OCI-LY3 (cell line): ENCODE data around the gene USF1.
"Not testable (repeated sequence)": the region's sequence is repeated elsewhere in the genome, so short reads cannot be mapped to it uniquely, and the experiment has no call there.

Experiments
- H2AFZ ChIP-seq: fragments of 200-600, 300-600 bp; shearing (Covaris generic); 2 replicates; pipeline ENCODE4 v1.6.0; 2014; ENCODE audit warnings: antibody characterized with exemption, low read depth, low read length
- H3K27ac ChIP-seq: fragments of 200-600, 300-600 bp; sonication (generic); 2 replicates; pipeline ENCODE4 v1.5.1; 2014; ENCODE audit warnings: mild to moderate bottlenecking, low read length, moderate library complexity, mixed read lengths
- H3K27me3 ChIP-seq: fragments of 200-600, 300-600 bp; sonication (generic); 2 replicates; pipeline ENCODE4 v1.6.1; 2014; ENCODE audit warnings: low read depth, low read length, mixed read lengths
- H3K36me3 ChIP-seq: fragments of 200-600, 300-600 bp; sonication (generic); replicated peaks from 2 replicates; pipeline ENCODE3; 2014; ENCODE audit warnings: low read depth, low read length, mixed read lengths
- H3K4me1 ChIP-seq: fragments of 300-600, 200-600 bp; sonication (generic); 2 replicates; pipeline ENCODE4 v1.6.1; 2014; ENCODE audit warnings: low read length, mixed read lengths
- H3K4me2 ChIP-seq: fragments of 200-600, 300-600 bp; sonication (generic); 2 replicates; pipeline ENCODE4 v1.6.1; 2014; ENCODE audit warnings: low read length, mixed read lengths
- H3K4me3 ChIP-seq: fragments of 300-600, 200-600 bp; sonication (generic); 2 replicates; pipeline ENCODE4 v1.5.1; 2014; ENCODE audit warnings: antibody characterized with exemption, mild to moderate bottlenecking, low read length, moderate library complexity
- H3K79me2 ChIP-seq: fragments of 300-600, 200-600 bp; shearing (Covaris generic); 2 replicates; pipeline ENCODE4 v1.6.1; 2014; ENCODE audit warnings: mild to moderate bottlenecking, low read length, mixed read lengths
- H3K9ac ChIP-seq: fragments of 300-600, 200-600 bp; shearing (Covaris generic); 2 replicates; pipeline ENCODE4 v1.6.0; 2014; ENCODE audit warnings: mild to moderate bottlenecking, low read length, moderate library complexity
- H3K9me3 ChIP-seq: fragments of 200-600, 300-600 bp; shearing (Covaris generic); 2 replicates; pipeline ENCODE4 v1.6.1; 2014; ENCODE audit warnings: low read length, mixed read lengths; ENCODE audit not compliant: insufficient read depth
- H4K20me1 ChIP-seq: fragments of 200-600, 300-600 bp; sonication (generic); 2 replicates; pipeline ENCODE4 v1.6.1; 2016; ENCODE audit warnings: low read length, mixed read lengths; ENCODE audit not compliant: insufficient read depth
- CTCF ChIP-seq: fragments of 200-600, 300-600 bp; sonication (generic); IDR thresholded peaks from 2 replicates; pipeline ENCODE4 v1.5.1; 2014; ENCODE audit warnings: antibody characterized with exemption, low read length, low read depth
- EZH2phosphoT487 ChIP-seq: fragments of 200-600 bp; shearing (Covaris generic); IDR thresholded peaks from 2 replicates; pipeline ENCODE4 v1.6.1; 2018; ENCODE audit warnings: antibody characterized with exemption, mixed run types, low read depth

USF1 gene

GRCh38 chr1:161069241-161069640 lies 23.5 kb upstream of the USF1 start:
- H3K27me3 ChIP-seq = no peaks in the 10 kb centered on the region
- no peak for TF ChIP-seq EZH2phosphoT487
- peak overlapping the region; percentile 99 for H3K9ac ChIP-seq
- no peak overlapping the region for H2AFZ ChIP-seq
- no peaks in the 10 kb centered on the region for H3K9me3 ChIP-seq
- H3K4me1 ChIP-seq = peaks cover 35% of the 10 kb centered on the region
- peak overlapping the region; percentile 89 for H3K27ac ChIP-seq
- peaks cover 26% of the 10 kb centered on the region for H4K20me1 ChIP-seq
- peaks cover 19% of the 10 kb centered on the region for H3K36me3 ChIP-seq
- peak overlapping the region; percentile 90 for H3K4me3 ChIP-seq
- peak overlapping the region; percentile 88 for H3K4me2 ChIP-seq
- H3K79me2 ChIP-seq = peaks cover 52% of the 10 kb centered on the region

GRCh38 chr1:161068306-161069234 lies 22.8 kb upstream of the USF1 start:
- Histone ChIP-seq H3K9me3 (no peaks in the 10 kb centered on the region), H3K4me3 (peak overlapping the region; percentile 90), H3K79me2 (peaks cover 58% of the 10 kb centered on the region), H3K4me2 (peak overlapping the region; percentile 88), H2AFZ (no peak overlapping the region), H3K4me1 (peaks cover 35% of the 10 kb centered on the region), H4K20me1 (peaks cover 31% of the 10 kb centered on the region), H3K27me3 (no peaks in the 10 kb centered on the region), H3K27ac (peak overlapping the region; percentile 89), H3K9ac (peak overlapping the region; percentile 99), H3K36me3 (peaks cover 19% of the 10 kb centered on the region)
- TF ChIP-seq EZH2phosphoT487 (no peak), CTCF (no peak)

- H3K4me2 ChIP-seq = peak overlapping the region; percentile 2; the same call in 1 of the 2 replicates
- H3K27me3 ChIP-seq = no peaks in the 10 kb centered on the region
- peaks cover 72% of the 10 kb centered on the region for H3K79me2 ChIP-seq
- no peaks in the 10 kb centered on the region for H3K9me3 ChIP-seq
- H3K9ac ChIP-seq = no peak overlapping the region
- peaks cover 26% of the 10 kb centered on the region for H3K36me3 ChIP-seq
- H4K20me1 ChIP-seq = peaks cover 43% of the 10 kb centered on the region
- TF ChIP-seq EZH2phosphoT487 = no peak
- no peak for TF ChIP-seq CTCF
- no peak overlapping the region for H2AFZ ChIP-seq
- peaks cover 30% of the 10 kb centered on the region for H3K4me1 ChIP-seq
- no peak overlapping the region for H3K27ac ChIP-seq
- no peak overlapping the region for H3K4me3 ChIP-seq
Observed at GRCh38 chr1:161066694-161067093, 20.9 kb upstream of the USF1 start.

- peaks cover 21% of the 10 kb centered on the region for H3K4me1 ChIP-seq
- H3K27ac ChIP-seq, H3K9me3 ChIP-seq, H3K4me2 ChIP-seq, H3K4me3 ChIP-seq, H3K9ac ChIP-seq, H2AFZ ChIP-seq, H3K27me3 ChIP-seq: not testable (repeated sequence)
- peaks cover 45% of the 10 kb centered on the region for H4K20me1 ChIP-seq
- peaks cover 83% of the 10 kb centered on the region for H3K79me2 ChIP-seq
- peaks cover 30% of the 10 kb centered on the region for H3K36me3 ChIP-seq
Observed at GRCh38 chr1:161065681-161066080, 19.9 kb upstream of the USF1 start.

GRCh38 chr1:161063936-161064335 lies 18.2 kb upstream of the USF1 start:
- H4K20me1 ChIP-seq = peaks cover 46% of the 10 kb centered on the region
- peaks cover 39% of the 10 kb centered on the region for H3K36me3 ChIP-seq
- H3K79me2 ChIP-seq = peaks cover 82% of the 10 kb centered on the region
- H3K9me3 ChIP-seq, H3K9ac ChIP-seq, H3K27me3 ChIP-seq, H3K4me3 ChIP-seq, H2AFZ ChIP-seq, H3K27ac ChIP-seq, H3K4me2 ChIP-seq: not testable (repeated sequence)
- peaks cover 13% of the 10 kb centered on the region for H3K4me1 ChIP-seq
